ENCODE measurements around the gene TTYH3.
"Not testable (repeated sequence)": the region's sequence is repeated elsewhere in the genome, so short reads cannot be mapped to it uniquely, and the experiment has no call there.

The TTYH3 gene

DNA sequence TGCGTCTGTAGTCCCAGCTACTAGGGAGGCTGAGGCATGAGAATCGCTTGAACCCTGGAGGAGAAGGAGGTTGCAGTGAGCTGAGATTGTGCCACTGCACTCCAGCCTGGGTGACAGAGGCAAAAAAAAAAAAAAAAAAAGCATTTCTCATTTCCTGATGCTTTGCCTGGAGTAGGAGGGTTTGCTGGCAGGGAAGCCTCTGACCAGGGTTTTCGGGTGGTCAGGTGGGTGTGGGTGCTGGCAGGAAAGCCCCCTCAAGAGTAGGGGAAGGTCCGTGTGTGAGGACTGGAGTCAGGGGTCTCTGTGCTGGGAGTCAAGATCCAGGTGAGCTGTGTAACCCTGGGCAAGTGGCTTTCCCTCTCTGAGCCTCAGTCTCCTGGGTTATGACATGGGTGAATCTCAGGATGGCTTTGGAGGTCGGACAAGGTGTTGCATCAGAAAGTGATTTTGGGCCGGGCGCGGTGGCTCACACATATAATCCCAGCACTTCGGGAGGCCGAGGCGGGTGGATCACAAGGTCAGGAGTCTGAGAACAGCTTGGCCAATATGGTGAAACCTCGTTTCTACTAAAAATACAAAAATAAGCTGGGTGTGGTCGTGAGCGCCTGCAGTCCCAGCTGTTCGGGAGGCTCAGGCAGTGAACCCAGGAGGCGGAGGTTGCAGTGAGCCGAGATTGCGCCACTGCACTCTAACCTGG lies 59.4 kb downstream of the TTYH3 start:
- no peak for DNase-seq
- in situ Hi-C loops (cut with HindIII; ENCODE audit: low pct_ligation_motif_present, low pct_unique_long_range_greater_than_20kb, low sequenced_read_pairs): no loop called here

DNA sequence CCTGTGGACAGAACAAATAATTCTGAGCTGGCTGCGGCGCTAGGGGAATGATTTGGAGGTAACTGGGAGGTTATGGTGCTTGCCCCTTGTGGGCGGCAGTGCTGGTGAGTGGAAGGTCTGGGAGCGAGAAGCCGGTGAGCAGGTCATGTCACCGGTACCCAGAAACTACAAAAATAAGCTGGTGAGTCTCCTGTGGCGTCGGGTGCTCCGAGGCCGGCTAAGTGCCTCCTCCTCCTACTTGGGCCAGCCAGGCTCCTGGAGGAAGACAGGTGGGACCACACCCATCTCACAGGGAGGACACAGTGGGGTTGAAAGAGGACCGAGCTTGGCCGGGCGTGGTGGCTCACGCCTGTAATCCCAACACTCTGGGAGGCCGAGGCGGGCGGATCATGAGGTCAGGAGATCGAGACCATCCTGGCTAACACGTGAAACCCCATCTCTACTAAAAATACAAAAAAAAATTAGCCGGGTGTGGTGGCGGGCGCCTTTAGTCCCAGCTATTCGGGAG lies 60.2 kb downstream of the TTYH3 start:
- in situ Hi-C loops (cut with HindIII; ENCODE audit: low pct_ligation_motif_present, low pct_unique_long_range_greater_than_20kb, low sequenced_read_pairs); DNase-seq: not testable (repeated sequence)

DNA sequence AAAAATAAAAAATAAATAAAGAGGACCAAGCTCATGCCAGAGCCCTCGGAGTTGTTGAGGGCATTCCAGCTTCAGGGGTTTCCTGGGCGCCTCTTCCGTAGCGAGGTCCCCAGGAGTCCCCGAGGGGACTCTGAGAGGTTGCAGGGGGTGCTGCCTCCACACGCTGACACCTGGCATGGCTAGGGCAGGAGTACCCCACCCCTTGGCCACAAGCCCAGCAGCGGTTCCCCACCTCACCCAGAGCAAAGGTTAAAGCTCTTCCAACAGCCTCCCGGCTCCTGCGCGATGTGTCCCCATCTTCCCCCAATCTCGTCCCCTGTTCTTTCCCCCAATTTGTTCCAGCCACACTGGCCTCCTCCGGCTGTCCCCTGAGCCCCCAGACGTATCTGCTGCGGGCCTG lies 60.8 kb downstream of the TTYH3 start:
- no peak for DNase-seq
- in situ Hi-C loops (cut with HindIII; ENCODE audit: low pct_ligation_motif_present, low pct_unique_long_range_greater_than_20kb, low sequenced_read_pairs): no loop called here

DNA sequence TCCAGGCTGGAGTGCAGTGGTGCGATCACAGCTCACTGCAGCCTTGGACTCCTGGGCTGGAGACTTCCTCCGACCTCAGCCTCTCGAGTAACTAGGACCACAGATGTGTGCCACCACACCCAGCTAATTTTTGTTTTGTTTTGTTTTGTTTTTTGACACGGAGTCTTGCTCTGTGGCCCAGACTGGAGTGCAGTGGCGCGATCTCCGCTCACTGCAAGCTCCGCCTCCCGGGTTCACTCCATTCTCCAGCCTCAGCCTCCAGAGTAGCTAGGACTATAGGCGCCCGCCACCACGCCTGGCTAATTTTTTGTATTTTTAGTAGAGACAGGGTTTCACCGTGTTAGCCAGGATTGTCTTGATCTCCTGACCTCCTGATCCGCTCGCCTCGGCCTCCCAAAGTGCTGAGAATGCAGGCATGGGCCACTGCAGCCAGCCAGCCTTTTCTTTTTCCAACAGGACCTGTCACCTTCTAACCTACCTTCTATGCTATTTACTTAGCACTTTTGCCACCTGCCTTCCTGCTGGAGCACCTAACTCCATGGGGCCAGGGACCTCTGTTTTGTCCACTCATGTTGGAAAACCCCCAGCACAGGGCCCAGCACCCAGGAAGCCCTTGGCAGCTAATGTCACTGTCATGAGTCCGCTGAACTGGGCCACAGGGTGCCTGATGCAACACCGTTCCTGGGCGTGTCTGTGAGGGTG lies 61.8 kb downstream of the TTYH3 start:
- DNase-seq; in situ Hi-C loops (cut with HindIII; ENCODE audit: low pct_ligation_motif_present, low pct_unique_long_range_greater_than_20kb, low sequenced_read_pairs): not testable (repeated sequence)

DNA sequence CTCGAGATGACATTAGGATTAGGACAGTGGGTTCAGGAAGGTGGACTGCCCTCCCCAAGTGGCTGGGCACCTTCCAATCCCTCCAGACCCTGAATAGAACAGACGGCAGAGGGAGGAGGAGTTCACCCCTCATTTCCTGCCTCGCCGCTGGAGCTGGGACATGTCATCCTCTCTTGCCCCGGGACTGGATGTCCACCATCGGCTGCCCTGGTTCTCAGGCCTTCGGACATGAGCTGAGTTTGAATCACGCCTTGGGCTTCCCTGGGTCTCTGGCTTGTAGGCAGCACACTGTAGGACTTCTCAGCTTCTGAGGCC lies 62.3 kb downstream of the TTYH3 start:
- DNase-seq; in situ Hi-C loops (cut with HindIII; ENCODE audit: low pct_ligation_motif_present, low pct_unique_long_range_greater_than_20kb, low sequenced_read_pairs): not testable (repeated sequence)

DNA sequence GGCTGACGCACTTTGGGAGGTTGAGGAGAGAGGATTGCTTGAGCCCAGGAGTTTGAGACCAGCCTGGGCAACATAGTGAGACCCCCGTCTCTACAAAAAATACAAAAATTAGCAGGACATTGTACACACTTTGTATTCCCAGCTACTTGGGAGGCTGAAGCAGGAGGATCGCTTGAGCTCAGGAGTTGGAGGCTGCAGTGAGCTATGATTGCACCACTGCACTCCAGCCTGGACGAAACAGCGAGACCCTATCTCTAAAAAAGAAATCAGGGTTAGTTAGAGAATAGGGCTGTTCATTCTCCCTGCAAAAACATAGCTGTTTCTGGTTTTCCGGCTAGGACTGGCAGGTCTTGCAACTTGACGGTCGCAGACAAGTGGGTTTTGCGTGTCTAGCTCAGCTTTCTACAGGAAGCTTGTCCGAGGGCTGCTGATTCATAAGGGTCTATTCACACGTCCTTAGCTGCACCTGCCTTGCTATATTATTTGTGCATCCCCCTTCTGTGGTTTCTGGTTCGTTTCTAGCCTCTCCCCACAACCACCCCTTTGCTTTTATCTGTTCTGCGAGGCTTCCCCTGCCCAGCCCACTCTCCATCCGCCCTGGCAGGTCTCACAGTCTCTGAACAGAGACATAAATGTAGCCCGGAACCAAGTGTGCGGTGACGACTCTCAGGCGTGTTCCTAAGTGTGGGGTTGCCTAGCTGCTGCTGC lies 66.9 kb downstream of the TTYH3 start:
- in situ Hi-C loops (cut with HindIII; ENCODE audit: low pct_ligation_motif_present, low pct_unique_long_range_greater_than_20kb, low sequenced_read_pairs): no loop called here
- DNase-seq: no peak

DNA sequence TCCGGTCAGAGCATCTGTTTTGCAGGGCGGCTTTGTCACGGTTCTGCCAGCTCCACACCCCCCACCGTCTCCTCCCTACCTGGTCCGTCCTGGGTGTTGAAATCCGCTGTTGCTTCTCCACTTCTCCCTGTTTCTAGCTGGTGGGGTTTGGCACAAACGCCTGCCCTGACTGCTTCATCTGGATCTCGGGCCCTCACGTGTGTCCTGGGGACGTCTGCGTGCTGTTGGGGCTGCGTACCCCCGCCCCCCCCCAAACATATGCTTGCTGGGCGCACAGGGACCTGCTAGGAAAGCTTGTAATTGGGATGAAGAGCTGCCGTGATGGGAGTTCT lies 67.5 kb downstream of the TTYH3 start:
- no peak for DNase-seq
- in situ Hi-C loops (cut with HindIII; ENCODE audit: low pct_ligation_motif_present, low pct_unique_long_range_greater_than_20kb, low sequenced_read_pairs): no loop called here

DNA sequence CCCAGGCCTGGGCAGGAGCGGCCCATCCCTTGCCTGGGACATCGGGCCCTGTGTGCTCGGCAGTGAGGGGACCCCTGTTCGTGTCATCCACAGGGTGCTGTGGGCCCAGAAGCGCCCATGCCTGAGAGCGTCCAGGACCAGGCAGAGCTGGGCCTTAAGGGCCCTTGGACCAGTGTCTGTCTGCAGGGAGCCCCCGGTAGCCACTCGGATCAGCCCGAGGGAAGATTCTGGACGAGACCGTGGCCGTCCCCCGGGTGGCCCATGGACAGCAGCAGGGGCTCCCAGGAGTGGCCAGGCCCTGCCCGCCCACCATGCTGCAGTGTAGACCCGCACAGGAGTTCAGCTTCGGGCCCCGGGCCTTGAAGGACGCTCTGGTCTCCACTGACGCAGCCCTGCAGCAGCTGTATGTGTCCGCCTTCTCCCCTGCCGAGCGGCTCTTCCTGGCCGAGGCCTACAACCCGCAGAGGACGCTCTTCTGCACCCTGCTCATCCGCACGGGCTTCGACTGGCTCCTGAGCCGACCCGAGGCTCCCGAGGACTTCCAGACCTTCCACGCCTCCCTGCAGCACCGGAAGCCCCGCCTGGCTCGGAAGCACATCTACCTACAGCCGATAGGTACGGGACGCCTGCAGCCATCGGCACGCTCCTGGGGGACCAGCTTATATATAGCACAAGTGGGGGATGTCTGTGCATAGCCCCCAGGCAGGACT lies 68.5 kb downstream of the TTYH3 start:
- in situ Hi-C loops (cut with HindIII; ENCODE audit: low pct_ligation_motif_present, low pct_unique_long_range_greater_than_20kb, low sequenced_read_pairs): no loop called here

DNA sequence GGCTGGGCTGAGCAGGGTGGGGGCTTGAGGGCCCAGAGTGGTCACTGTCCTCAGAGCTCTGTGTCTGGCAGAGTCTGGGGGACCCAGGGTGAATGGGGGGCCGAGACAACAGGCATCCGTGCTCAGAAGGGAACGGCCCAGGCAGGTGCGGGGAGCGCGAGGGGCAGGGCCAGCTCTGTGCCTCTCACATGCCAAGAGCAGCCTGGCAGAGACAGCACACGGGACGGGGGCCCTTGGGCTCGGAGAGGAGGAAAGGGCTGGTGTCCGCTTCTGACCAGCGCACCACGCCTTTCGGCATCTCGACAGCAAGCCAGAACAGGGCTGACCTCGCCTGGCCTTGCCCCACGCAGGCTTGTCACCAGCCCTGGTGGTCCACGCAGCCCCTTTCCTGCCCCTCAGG lies 69.6 kb downstream of the TTYH3 start:
- in situ Hi-C loops (cut with HindIII; ENCODE audit: low pct_ligation_motif_present, low pct_unique_long_range_greater_than_20kb, low sequenced_read_pairs): no loop called here
- DNase-seq: no peak

More for the DNA sequence above, 68.5 kb downstream of the TTYH3 start:
- no peak for DNase-seq

DNA sequence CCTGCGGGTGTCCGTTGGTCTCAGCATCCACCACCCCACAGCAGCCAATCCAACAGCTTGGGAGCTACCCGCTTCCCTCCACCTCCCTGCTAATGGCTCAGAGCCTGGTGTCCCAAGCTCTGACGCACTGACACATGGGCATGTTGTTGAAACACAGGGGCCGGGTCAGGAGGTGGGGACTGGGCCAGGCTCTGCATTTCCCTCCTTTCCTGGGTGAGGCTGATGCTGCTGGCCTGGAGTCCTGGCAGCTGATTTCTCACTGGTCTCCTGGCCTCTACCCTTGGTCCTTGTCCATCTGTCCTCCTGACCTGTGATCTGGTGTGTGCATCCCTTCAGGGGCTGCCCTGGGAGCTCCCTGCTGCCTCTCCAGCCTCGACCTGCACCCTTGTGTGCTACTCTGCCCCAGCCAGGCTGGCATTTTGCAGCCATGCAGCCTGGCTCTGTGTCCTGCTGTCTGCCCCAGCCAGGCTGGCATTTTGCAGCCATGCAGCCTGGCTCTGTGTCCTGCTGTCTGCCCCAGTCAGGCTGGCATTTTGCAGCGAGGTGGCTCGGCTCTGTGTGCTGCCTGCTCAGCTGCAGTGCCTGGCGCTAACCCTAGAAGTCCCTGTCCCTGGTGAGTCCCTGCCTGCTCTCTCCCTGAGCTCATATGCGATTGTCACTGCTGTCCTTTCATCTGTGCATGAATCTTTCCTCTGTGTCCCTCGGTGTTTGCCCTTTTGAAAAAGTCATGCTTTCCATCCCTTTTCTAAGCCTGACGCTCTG lies 70.2 kb downstream of the TTYH3 start:
- in situ Hi-C loops (cut with HindIII; ENCODE audit: low pct_ligation_motif_present, low pct_unique_long_range_greater_than_20kb, low sequenced_read_pairs): no loop called here

DNA sequence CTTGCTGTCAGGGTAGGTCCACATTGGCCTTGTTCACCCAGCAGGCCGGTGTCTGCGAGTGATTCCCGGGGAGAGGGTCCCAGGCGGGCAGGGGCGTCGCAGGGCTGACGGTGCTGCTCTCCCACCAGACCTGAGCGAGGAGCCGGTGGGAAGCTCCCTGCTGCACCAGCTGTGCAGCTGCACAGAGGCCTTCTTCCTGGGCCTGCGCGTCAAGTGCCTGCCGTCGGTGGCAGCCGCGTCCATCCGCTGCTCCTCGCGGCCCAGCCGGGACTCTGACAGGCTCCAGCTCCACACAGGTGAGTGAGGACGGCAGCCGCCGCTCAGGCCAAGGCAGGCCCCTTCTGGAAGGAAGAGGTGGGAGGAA lies 70.8 kb downstream of the TTYH3 start:
- no peak for DNase-seq
- in situ Hi-C loops (cut with HindIII; ENCODE audit: low pct_ligation_motif_present, low pct_unique_long_range_greater_than_20kb, low sequenced_read_pairs): no loop called here

More for the DNA sequence above, 70.2 kb downstream of the TTYH3 start:
- DNase-seq: no peak

DNA sequence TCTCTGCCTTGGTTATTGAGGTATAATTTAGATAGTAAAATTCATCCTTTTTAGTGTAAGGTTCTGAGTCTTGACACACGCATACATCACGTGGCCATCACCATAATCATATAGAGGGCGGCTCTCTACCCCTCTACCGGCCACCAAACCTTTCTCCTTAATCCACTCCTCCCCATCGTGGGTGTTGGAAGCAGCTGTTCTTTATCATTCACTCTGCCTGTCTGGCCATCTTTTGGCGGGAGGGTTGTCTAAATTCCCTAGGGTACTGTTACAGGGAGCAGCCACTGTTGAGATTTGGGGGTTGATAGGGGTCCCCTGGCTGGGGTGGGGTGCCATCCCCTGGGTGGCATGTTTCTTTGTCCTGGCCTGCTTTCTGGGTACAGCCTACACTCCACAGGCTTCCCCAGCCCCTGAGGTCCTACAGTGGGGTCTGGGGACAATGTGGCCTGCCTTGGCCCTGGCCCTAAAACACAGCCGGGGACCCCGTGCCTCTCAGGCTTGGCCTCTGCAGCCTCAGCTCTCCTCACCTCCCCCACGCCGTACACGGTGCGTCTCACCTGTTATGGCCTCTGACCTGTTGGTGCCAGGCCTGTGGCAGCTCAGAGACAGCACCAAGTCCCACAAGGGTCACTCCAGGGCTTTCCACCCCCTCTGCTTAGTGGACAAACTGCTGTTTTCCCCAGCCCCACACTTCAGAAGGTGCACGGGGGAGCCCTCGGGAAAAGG lies 73.7 kb downstream of the TTYH3 start:
- DNase-seq: no peak
- in situ Hi-C loops (cut with HindIII; ENCODE audit: low pct_ligation_motif_present, low pct_unique_long_range_greater_than_20kb, low sequenced_read_pairs): no loop called here

DNA sequence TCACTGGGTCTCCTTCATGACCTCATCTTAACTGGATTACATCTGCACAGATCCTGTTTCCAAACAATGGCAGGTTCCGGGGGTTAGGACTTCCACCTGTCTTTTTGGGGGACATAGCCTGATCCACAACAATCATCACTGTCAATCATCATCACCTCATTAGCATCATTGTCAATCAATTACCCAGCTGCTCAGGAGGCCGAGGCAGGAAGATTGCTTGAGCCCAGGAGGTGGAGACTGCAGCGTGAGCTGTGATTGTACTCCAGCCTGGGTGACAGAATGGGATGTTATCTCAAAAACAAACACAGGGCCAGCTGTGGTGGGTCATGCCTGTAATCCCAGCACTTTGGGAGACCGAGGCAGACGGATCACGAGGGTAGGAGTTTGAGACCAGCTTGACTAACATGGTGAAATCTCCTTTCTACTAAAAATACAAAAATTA lies 74.9 kb downstream of the TTYH3 start:
- in situ Hi-C loops (cut with HindIII; ENCODE audit: low pct_ligation_motif_present, low pct_unique_long_range_greater_than_20kb, low sequenced_read_pairs): no loop called here
- no peak for DNase-seq

DNA sequence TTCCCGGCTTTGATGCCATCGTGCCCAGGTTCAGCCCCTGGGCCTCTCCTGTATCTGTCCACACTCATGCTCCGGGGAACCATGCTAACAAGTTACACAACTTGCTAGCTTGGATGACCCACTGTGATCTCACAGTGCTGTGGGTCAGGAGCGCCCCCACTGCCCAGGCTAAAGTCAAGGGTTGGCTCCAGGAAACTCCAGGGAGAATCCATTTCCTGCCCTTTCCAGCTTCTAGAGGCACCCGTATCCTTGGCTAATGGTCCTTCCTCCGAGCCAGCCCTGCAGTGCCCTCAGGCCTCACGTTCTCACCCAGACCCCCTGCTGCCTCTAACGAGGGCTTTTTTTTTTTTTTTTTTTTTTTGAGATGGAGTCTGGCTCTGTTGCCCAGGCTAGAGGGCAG lies 75.7 kb downstream of the TTYH3 start:
- no peak for DNase-seq
- in situ Hi-C loops (cut with HindIII; ENCODE audit: low pct_ligation_motif_present, low pct_unique_long_range_greater_than_20kb, low sequenced_read_pairs): no loop called here

DNA sequence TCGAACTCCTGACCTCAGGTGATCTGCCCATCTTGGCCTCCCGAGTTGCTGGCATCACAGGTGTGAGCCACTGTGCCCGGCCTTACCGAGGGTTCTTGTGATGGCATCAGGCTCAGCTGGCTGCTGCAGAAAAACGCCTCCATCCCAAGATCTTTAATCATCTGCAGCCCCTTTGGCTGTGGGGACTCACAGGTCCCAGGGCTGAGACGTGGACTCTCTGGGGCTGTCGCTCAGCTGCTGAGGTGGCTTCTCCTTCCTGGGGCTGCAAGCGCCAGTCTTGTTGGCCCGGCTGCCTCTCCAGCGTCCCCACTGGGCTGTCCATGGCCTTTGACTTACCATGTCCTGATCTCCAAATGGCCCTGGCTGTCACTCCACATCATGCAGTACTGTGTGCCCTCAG lies 76.3 kb downstream of the TTYH3 start:
- in situ Hi-C loops (cut with HindIII; ENCODE audit: low pct_ligation_motif_present, low pct_unique_long_range_greater_than_20kb, low sequenced_read_pairs): no loop called here
- no peak for DNase-seq

DNA sequence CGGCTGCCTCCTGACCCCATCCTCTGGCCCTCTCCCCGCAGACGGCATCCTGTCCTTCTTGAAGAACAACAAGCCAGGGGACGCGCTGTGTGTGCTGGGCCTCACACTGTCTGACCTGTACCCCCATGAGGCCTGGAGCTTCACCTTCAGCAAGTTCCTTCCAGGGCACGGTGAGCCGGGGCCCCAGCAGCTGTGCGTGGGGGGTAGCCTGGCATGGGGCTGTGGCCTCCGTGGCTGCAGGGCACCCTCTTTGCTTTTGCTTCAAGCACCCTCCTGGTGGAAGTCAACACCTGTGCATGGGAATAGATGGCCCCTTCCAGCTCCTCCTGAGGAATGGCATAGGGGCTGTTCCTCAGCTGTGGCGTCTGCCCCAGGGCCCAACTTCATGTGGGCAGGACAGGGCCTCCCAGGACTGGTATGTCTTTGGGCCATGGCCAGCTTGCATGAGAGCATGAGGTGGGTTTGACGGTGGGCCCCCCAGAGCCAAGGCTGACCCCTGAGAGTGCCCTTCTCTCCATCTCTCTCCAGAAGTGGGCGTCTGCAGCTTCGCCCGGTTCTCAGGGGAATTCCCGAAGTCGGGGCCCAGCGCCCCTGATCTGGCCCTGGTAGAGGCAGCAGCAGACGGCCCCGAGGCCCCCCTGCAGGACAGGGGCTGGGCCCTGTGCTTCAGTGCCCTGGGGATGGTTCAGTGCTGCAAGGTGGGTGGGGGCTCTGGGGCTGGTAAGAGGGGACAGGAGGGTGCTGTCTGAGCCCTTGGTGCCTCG lies 76.9 kb downstream of the TTYH3 start:
- in situ Hi-C loops (cut with HindIII; ENCODE audit: low pct_ligation_motif_present, low pct_unique_long_range_greater_than_20kb, low sequenced_read_pairs): no loop called here
- no peak for DNase-seq

DNA sequence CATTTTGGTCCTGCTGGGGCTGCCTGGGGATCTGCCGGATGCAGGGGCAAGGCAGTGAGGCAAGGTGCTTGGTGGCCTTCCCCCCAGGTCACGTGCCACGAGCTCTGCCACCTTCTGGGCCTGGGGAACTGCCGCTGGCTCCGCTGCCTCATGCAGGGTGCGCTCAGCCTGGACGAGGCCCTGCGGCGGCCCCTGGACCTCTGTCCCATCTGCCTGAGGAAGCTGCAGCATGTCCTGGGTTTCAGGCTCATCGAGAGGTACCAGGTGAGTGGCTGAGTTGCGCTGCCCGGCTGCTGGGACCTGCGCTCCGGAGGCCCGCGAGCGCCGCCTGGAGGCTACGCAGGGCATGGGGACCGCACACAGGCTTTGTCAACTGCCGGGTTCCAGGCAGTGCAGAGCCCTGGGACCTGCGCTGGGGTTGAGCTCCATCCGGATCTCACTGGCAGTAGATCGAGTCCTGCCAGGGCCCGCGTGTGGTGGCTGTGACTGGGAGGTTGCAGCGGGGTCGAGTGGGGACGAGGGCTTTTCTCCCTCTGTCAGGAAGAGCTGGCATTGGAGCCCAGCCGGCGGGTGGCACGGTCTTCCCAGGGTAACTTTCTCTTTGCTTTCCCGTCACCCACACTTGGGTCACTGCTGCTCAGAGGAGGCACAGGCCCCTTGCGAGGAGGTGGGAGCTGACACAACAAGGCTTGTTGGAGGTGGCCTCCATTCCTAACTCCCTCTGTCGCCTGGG lies 77.9 kb downstream of the TTYH3 start:
- in situ Hi-C loops (cut with HindIII; ENCODE audit: low pct_ligation_motif_present, low pct_unique_long_range_greater_than_20kb, low sequenced_read_pairs): no loop called here
- DNase-seq: no peak

Data from ACHN (cell line).